GM18909 (cell line): ENCODE measurements around the gene RIN1.
"Not testable (repeated sequence)": the region's sequence is repeated elsewhere in the genome, so short reads cannot be mapped to it uniquely, and the experiment has no call there.

Experiments used
- ATAC-seq: cut with Tn5 transposase; IDR thresholded peaks from one replicate; pipeline ENCODE4 v1.9.1; 2021; ENCODE audit warnings: mild to moderate bottlenecking; ENCODE audit not compliant: unreplicated experiment, poor library complexity

RIN1 gene

DNA sequence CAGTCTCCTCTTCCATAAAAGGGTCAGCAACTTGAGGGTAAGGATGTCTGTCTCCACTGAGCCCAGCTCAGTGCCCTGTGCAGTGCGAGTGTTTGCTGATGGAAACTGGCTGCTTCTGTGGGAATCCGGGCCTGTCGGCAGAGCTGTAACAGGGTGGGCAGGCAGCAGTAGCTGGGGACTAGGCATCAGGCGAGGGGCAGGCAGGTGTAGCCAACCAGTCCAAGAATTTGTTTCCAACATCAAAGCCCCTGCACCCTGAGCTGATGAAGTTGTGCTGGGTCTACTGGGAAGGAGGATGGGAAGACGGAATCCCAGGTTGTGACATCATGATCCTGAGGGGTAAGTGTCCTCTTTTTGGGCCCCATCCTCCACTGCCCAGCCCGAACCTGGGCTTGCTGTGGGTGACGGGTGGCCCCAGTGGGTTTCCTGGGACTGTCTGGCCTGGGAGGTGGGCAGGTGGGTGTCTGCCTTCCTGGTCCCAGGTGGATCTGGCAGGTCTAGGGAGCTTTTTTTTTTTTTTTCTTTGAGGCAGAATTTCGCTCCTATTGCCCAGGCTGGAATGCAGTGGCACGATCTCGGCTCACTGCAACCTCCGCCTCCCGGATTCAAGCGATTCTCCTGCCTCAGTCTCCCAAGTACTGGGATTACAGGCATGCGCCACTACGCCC, 24.3 kb upstream of the RIN1 start:
- no peak for ATAC-seq

DNA sequence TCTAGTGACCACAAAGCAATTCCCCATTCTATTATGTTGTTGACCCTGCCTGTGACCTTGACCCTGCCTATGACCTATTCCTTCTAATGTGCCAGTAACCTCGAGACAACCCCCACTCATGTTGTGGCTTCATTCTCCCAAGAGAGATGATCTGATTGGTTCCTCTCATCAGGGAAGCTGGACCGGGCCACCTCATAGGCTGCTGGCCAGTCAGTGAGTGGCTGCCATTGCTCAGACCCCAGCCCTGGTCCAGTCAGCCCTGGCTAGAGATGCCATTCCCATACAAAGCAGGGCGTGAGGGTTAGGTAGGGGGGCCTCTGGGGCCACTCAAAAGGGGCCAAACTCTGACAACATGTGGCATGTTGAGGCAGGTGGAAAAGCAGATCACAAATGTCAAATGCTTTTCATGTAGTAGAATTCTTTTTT, 23.4 kb upstream of the RIN1 start:
- no peak for ATAC-seq

DNA sequence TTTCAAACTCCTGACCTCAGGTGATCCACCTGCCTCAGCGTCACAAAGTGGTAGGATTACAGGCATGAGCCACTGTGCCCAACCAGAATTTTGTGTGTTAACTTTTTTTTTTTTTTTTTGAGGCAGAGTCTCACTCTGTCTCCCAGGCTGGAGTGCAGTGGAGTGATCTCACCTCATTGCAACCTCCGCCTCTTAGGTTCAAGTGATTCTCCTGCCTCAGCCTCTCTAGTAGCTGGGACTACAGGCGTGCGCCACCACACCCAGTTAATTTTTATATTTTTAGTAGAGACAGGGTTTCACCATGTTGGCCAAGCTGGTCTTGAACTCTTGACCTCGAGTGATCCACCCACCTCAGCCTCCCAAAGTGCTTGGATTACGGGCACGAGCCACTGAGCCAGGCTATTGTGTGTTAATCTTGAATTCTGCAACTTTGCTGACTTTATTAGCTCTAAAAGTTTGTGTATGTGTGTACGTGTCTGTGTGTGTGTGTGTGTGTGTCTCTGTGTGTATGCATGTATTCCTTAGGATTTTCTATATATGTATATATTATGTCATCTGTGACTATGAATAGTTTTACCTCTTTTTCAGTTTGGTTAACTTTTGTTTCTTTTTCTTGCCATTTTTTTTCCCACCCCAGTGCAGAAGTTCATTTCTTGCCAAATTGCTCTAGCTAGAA, 14.5 kb upstream of the RIN1 start:
- ATAC-seq = not testable (repeated sequence)

DNA sequence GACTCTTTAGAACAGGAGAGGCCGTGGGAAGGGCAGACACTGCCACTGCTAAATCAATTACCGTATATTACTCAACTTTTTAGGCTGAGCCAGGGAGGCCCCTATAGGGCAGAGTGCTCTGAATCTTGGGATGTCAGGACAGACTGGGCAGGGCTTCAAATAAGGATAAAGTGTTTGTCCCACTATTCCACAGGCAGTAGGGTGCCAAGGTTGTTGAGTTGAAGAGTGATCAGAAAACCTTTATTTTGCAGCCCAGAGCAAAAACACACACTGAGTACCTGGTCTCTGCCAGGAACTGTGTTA, 12.8 kb upstream of the RIN1 start:
- no peak for ATAC-seq

DNA sequence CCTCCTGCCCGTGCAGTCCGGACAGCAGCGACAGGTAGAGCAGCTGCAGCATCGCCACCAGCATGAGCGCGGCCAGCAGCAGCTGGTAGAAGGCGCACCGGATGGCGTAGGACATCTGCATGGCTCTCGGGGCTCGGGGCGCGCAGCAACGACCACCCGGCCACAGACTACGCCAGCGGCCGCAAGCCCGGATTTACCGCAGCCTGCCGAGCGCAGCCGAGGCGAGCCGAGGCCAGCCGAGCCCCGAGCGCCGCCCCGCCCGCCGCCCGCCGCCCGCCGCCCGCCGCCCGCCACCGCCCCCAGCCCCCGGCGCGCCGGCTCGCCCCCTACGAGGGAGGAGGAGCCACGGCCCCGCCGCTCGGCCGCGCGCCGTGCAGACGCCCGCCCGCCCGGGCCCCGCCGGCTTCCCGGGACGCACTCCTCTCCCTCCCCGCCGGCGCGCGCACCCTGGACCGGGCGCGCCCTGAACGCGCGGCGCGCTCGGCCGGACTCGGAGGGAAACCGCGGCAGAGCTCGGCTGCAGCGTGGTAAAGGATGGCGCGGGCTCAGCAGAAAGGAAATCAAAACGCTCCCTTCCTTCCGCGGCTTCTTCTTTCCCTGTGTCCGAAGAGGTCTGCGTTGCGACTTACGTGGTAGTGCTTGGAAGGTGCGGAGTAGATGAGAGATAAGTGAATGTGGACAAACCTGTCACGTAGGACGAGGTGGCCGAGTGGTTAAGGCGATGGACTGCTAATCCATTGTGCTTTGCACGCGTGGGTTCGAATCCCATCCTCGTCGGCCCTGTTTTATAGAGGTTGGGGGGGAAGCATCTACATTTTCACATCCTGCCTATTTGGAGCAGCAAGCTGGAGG, 11.4 kb upstream of the RIN1 start, which contains the start of gene B4GAT1:
Gene B4GAT1 (minus strand): TSS at position 205 of the 852 bp plus-strand sequence. CDS start 84 bp downstream, at position 121.
- ATAC-seq = peak; percentile 49

DNA sequence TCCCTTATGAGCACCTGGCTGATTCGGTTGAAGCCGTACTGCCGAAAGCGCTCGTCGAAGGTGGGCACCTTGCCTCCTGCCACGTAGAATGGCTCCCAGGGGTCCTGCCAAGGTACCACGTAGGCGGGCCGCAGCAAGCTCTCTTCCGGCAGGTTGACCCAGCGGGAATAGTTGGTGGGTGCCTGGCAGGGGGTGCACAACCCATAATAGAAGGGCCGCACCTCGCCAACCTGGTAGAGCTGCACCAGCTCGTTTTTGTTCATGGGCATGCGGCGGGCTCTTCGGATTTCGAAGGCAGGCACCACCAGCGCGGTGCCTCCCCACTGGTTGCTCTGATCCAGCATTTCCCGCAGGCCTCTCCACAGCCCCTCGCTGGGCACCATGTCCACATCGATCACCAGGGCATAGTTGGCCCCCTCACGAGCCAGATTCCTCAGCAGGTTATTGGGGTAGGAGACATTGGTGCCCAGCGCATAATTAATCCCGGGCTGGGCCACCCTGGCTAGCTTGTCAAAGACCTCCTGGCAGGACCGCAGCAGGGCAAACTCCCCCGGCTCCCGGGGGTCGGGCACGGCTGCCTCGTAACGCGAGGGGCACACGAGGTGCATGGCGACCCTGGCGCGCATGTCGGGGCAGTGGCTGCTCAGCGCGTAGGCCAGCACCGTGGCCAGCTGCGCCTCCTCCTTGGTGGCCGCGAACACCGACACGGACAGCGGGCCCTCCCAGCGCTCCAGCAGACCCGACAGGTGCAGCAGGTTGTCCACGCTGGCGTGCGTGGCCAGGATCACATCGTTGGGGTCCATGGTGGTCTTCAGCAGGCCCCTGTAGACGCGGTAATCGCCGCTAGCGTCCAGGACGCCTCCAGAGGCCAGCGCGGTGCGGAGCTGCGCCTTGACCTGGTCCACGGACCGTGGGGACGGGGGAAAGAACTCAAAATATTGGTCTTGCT, 10.5 kb upstream of the RIN1 start:
- no peak for ATAC-seq

DNA sequence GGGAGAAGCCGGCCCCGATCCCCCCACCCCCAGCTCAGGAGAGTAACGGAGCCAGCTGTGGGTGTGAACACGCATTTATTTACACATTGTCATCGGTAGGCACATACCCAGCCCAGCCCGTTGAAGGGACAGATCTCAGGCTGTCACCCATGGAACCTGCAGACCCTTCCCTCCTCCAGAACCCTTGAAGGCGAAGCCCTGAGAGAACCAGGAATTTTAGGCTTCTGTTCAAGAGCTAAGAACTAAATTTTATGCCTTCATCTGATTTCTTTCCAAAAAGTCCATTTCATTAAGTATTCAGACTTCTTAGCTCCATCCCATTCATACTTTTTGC, 9.0 kb upstream of the RIN1 start:
- no peak for ATAC-seq

DNA sequence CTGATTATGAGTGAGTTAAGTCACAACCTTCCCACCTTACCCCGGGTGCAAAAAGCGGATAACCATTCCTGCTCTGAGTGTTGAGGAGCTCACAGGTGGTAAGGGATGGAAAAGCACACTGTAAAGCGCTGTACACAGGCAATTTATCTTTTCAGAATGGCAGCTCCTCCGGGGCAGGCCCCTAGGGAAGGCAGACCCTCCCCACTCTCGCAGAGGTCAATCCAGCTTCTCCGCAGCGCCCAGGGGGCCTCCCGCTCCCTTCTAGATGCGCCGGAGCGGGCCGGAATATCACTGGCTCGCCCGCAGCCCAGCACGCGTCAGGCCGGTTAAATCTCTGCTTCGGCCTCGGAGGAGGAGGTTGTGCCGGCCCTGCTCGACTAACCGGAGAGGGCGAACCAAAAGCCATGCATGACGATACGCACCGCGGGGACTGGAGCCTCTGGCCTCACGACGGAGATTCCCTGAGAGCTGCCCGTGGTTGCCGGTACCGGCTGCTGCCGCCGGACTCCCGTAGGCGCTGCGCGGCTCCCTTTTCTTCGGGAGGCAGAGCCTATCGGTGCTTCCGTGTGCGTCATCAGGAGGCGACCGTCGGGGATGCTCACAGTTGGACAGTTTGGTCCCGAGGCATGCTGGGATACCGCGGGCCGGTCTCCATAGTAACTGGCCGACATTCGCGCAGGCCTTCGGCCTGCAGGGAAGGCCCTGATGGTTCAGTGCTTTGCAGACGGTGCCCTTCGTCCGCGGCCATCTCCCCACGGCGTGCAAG, 8.5 kb upstream of the RIN1 start, which contains the start of gene BRMS1:
Gene BRMS1 (minus strand): TSS at position 555 of the 766 bp plus-strand sequence. CDS start 2,870 bp downstream, outside the sequence.
- peak; percentile 75 for ATAC-seq

DNA sequence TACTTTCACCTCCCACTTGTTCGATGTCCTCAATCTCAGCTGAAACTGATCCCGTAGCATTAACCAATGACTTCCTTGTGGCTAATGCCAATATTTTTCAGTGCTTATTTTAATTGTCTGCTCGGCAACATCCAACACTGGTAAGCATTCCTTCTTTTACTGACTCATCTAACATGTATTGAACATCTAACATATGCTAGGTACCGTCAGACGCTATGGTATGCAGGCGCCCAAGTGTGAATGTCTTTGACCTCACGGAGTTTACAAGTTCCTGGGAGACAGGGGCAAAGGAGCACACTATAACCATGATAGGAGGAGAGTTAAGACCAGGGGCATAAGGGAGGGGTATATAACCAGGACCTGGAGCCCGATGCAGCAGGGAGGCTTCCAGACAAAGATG, 6.9 kb upstream of the RIN1 start:
- no peak for ATAC-seq

DNA sequence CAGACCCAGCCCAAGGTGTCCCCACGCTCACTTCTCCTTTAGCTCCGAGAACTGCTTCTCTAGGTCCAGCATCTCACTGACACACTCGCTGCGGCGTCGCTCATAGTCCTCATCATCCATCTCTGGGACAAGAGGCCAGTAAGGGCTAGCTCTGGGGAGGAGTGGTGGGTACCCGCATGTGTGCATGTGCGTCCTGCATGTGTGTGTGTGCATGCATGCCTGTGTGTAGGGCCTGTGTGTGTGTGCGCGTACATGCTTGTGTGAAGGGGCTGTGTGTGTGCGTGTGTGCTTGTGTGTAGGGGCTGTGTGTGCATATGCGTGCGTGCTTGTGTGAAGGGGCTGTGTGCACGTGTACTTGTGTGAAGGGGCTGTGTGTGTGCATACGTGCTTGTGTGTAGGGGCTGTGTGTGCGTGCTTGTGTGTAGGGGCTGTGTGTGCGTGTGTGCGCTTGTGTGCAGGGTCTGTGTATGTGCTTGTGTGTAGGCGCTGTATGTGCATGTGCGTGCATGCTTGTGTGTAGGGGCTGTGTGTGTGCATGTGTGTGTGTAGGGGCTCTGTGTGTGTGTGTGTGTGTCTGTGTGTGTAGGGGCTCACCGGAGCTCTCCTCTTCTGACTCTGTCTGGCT, 5.4 kb upstream of the RIN1 start:
- ATAC-seq = no peak

DNA sequence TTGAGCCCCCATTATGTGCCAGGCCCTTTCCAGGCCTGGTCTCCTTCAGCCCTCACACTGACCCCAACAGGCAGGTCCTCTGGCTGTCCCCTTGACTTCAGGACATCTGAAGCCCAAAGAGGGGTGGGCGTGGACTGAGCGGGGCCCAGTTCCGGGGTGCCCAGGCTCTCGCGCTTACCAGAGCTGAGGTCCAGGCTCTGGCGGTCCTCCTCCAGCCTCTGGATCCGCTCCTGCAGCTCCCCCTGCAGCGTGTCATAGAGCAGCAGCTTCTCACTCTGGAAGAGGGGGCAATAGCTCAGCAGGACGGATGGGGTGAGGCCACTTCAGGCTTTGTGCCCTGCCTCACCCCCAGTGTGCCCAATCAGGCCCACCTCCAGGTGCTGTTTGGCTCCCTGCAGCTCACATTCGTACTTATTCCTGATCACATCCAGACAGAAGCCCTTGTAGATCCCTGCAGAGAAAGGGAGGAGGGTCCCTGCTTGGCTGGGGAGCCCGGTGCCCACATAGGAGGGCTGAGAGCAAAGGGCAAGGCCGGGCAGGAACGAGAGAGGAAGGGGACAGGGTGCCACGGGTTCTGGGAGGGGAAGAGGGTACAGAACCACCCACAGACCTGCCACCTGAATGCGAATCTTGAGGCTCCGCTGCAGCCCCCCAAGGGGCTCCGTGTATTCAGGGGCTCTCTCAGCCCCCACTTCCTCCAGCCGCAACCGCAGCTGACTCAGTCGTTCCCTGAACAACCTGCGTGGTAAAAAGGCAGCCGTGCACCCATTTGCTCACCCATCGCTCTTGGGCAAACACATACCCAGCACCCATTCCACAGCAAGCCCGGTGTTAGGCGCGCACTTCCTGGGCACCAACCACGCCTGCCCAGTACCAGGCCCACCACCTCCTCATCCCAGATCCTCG, 4.6 kb upstream of the RIN1 start:
- ATAC-seq = no peak

DNA sequence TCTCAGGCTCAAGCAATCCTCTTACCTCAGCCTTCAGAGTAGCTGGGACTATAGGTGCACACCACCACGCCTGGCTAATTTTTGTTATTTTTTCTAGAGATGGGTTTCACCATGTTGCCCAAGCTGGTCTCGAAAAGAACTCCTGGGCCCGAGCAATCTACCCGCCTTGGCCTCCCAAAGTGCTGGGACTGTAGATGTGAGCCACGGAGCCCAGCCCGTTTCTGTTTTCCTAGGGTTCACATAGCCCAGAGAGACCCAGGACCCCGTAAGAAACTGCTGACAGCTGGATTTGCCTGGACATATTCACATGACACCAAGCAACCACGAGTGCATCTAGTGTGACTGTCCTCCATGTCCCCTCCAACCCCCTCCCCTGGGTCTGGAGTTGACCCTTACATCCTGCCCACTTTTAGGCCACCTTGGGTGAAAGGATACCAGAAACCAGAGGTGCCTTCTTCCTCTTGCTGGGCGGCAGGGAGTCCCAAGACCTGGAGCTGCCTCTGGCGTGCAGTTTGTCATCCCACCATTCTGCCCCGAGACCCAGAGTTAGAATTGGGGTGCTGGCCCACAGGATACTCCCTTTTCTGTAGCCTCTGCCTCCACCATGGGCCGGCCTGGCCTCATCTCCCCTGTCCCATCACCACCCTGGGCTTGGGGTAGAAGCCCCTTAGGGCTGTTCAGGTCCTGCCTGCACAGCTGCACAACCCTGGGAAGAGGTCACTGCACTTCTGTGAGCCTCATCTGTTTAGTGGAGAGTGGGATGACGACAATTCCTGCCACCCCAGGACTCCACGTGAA, 3.7 kb upstream of the RIN1 start:
- no peak for ATAC-seq

DNA sequence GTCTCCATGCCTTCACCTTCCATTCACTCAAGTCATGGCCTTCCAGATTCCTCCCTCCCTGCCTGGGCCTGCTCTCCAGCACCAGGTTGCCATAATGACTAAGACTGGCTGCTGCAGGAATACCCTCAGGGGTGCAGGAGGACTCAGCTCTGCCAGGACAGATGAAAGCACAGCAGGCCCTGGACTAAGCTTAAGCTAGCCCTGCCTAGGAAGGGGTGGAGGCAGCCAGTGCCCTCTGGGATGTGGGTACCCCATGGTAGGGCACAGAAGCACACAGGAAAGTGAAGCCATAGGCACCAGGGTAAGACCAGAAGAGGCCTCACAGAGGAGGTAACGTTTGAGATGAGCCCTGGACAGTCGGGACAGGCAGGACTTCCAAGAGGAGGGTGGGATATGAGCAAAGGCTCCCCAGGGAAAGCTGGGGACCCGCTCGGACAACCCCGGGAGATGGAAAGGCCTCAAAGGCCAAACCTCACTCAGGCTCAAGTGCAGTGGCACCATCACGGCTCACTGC, 3.0 kb upstream of the RIN1 start:
- no peak for ATAC-seq

DNA sequence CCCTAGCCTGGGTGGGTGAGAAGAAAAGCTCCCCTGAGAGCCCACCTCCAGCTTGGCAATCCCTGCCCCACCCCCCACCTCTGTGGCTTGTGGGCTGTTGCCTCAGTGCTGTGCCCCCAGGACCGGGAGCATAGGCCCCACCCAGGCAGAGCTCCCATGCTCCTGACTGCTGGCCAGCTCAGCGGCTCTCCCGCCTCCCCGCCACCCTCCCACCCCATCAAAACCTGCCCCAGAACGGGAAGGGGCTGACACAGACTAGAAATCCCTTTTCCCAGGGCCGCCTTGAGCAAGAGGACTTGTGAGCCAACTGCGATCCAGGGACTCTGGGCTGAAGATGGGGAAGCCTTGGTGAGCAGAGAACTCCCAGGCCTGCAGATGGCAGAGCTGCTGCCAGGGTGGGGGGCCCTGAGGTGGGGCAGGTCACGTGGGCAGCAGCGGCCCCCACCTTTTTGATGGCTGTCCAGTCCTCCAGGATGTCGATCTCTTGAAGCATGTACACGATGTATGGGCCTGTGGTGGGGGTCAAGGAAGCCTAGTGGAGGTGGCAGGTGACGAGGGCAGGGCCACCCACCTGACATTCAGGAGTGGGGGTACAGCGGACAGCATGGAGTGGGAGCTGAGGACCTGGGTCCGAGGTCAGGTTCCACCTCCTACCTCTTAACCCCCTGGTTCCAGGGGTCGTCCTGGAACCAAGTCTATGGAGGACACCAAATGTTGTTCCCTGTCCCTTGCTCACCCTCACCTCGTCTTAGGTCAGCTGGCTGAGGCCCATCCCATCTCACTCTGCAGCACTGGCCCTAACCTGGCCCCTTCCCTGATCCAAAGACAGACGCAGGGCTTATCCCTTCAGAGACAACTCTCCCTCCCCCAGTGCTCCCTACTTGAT, 2.3 kb upstream of the RIN1 start:
- no peak for ATAC-seq

DNA sequence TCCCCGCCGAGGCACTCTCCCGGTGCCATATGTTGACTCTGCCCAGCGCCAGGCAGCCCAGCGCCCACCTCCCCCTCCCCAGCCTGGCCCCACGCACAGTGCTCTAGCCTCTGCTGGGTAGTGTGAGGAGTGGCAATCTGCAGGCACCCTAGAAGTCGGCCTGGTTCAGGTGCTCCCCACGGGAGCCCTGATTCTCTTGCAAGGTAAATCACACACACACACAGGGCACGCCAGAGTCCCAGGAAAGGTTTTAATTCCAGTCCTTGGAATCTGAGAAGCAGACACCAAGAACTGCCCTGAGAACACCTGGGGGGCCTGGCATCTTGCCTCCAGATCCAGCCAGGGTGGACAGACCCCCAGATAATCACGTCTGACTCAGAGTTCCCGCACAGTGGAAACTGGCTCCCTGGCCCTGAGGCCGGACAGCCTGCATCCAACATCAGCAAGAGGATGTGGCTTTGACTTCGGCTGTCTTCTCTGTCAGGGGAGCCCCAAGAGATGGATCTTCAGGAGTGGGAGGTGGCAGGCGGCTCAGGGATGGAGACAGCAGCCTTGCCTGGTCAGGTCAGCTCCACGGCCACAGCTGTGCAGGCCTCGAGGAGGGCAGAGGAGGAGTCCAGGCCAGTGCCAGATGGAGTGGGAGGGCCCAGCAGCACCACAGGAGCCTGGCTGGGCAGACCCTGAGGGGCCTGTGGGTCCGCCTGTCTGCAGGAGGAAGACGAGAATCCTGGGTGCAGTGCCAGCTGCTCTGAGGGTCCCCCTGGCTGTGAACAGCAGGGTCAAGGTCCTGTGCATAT, 1.1 kb upstream of the RIN1 start:
- no peak for ATAC-seq
